NCI-H1436 treated with DMSO at 0.1 percent for 48 hours (cell line): ENCODE results near the gene ARHGEF35.
"Not testable (repeated sequence)": the region's sequence is repeated elsewhere in the genome, so short reads cannot be mapped to it uniquely, and the experiment has no call there.

Experiments used
- DNase-seq: peaks from one replicate; lab custom pipeline; 2025; lab: John Stamatoyannopoulos, UW

The ARHGEF35 gene

GRCh38 chr7:144178380-144179164 is 17.1 kb downstream of the ARHGEF35 start:
- DNase-seq: not testable (repeated sequence)

GRCh38 chr7:144174613-144175012 is 21.0 kb downstream of the ARHGEF35 start:
- no peak for DNase-seq

- DNase-seq: not testable (repeated sequence)
Observed at GRCh38 chr7:144171594-144172350, 23.9 kb downstream of the ARHGEF35 start.

GRCh38 chr7:144164784-144165183 is 30.8 kb downstream of the ARHGEF35 start:
- no peak for DNase-seq

- no peak for DNase-seq
Observed at GRCh38 chr7:144158861-144159260, 36.8 kb downstream of the ARHGEF35 start.

GRCh38 chr7:144148224-144148827 is 47.3 kb downstream of the ARHGEF35 start:
- DNase-seq: no peak

GRCh38 chr7:144144426-144144825 is 51.2 kb downstream of the ARHGEF35 start:
- DNase-seq: no peak

GRCh38 chr7:144142187-144142586 is 53.4 kb downstream of the ARHGEF35 start:
- DNase-seq: no peak

- DNase-seq: no peak
Observed at GRCh38 chr7:144137501-144137900, 58.1 kb downstream of the ARHGEF35 start.
